ENCODE results near the gene POGZ.
A peak's percentile ranks its signal among the peaks of the same experiment; 100 is the strongest.
"Not testable (repeated sequence)": the region's sequence is repeated elsewhere in the genome, so short reads cannot be mapped to it uniquely, and the experiment has no call there.

The POGZ gene

DNA sequence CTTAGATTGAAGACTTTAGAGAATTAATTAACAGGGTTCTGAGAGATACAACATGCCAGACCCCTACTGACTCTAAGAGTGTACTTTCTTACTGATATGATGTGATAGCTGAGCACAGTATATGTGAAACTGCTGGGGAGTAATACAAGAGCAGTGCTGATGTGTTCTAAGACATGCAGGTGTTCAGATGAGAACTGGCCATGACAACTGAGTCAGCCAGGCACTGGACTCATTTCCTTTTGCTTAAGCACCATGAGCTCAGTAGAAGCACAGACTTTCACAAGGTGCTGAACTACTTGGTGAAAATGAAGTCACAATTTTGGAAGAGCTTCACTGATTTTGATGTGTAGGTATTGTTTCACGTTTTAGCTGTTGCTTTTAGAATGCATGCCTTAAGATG lies 15.9 kb upstream of the POGZ start:
- DNase-seq: no peak

DNA sequence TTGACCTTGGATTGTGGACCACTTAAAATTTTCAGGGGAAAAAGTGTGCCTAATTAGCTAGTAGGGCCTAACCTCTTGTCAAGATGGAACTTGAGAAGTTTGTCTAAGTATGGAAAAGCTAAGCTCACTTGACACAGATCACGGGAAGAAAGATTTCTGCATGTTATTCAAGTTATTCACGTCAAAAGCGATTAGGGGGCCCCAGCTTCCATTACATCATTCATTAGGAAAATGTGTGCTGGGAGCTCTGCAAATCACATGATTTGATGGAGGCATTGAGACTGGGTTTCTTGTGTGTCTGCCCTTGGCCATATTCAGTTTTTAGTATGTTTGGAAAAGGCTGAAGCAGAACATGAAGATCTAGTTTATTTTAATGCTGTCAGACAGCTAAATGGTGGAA lies 15.5 kb upstream of the POGZ start:
- no peak for DNase-seq

DNA sequence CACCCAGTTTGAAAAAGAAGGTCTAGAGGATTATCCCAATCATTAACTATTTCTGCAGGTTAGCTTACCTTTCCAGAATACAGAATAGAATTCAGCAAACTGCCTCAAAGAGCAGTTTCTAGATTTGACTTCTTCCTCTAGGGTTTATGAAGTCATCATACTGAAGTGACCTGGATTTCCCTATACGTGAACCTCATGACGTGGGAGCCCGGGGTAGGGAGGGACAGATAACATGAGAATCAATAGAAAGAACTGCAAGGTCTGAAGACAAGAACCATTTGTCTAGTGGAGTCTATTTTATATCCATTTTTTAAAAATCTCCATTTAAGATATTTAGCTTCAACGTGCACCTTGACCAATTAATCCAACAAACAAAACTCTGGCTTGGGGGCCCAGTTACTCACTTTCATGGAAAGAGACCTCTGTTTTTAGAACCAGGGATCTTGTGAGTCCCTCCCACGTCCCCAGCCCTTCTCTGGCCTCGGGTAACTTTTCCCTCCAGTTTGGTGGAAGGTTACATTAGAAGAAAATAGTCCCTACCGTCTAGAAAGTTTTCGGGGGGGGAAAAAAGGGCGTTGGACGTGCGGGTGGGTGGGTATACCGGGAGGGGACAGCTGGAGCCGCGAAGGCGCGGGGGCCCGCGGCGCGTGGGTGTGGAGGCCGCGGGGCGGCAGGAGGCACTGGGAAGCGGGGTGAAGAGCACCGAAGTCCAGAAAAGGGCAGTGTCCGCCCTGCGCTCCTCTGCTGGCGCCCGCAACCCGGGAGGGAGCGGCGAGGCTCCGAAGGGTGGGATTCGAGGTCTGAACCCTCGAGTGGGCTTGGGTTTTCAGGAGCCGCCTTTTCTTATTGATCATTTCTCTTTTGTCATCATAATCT lies 13.8 kb upstream of the POGZ start:
- DNase-seq: no peak

DNA sequence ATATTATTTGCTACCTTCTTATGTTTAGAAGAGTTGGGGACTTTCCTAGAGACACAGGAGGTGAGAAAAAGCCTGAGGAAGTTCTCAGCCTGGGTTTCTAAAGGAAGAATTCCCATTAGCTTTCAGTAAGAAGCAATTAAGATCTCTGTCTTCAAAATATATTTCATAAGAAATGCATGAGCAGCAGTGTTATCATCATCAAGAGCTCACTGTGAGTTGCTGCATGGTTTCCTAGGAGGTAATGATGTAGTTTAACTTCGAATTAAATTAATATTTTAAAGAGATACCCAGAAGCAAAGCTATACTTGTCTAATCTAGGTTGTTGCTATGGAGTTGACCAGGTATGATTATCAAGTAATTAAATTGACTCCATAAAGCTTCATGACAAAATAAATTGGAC lies 5.7 kb upstream of the POGZ start:
- no peak for DNase-seq

DNA sequence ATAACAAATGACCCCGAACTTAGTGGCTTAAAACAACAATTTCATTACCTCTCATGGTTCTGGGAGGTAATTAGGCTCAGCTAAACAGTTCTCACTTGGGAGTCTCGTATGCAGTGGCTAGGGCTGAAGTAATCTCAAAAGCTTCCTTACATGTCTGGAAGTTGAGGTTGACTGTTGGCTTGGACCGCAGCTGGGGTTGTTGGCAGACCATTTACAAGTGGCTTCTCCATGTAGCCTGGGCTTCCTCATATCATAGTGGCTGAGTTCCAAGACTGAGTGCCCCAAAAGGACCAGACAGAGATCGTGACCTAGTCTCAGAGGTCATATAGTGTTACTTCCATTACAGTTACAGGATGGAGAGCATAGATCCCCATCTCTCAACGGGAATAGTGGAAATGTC lies 2.4 kb upstream of the POGZ start:
- no peak for DNase-seq

DNA sequence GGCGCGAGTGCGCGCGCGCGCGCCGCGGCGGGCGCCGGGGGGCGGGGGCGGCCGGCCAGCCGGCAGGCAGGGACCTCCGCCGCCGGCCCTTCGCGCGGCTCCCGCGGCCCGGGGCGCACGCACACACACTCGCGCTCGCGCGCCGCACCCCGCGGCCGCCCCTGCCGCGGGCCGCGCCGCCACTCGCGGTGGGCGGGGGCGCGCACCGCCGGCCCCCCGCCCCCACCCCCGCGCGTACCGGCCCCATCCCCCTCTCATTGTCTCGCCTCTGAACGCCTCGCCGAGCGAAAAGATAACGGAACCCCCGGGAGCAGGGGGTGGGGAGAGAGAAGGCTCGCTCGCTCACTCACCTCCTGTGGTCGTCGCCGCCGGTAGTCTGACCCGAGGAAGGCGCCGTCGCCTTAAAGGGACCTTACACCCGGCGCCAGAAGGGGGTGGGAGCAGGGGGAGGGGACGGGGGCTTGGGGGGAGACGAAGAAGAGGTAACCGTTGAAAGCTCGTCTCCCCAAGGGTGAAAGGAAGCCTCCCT lies 428 bp downstream of the POGZ start:
- DNase-seq: no peak

DNA sequence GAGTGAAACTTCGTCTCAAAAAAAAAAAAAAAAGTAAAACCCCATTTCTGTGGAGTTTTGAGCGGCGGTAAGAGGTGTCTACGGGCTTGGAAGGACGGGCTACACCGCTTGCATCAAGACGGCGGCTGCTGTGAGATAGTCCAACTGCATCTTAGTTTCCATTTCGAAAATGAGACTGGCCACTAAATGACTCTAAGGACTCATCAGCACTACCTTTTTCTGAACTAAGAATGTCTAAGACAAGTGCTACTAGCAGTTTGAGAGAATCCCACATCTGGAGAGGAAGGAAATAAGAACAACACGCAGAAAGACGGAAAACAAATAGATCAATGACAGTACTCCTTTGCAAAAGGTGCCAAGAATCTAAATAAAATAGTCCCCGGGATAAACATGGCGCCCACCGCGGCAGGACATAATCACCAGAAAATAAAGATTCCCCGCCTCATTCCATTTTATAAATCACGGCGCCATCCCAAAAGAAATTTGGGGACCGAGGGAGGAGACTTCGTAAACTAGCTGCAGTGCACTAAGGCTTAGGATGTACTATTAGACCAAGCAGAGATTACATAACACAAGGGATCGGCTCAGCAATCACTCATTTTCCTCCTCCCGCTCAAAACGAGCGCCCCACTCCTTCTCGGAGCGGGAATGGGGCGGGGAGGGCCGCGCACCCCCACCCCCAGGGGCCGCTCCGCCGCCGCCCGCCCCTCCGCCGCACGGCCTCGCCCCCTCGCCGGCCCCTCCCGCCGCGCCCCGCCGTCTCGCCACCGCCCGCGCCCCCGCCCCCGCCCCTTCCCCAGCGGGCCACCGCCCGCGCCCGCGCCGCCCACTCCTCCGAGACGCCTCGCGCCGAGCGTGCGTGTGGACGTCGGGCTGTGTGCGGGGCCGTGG lies 1.1 kb downstream of the POGZ start:
- DNase-seq: peak; percentile 39

DNA sequence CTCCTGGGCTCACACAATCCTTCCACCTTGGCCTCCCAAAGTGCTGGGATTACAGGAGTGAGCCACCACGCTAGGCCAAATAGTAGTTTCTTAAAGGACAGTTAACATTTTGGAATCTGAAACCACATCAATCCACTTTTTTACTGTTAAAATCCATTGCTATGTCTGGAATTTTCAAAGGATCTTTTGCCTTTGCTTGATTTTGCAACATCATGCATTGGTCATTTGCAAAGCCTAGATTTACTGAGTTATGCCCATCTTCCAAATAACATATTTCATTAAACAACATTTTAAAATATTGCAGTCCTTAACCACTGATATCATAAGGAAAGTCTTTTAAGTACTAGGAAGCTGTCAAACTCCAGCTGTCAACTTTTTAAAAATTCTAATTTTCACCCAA lies 3.3 kb downstream of the POGZ start:
- no peak for DNase-seq

DNA sequence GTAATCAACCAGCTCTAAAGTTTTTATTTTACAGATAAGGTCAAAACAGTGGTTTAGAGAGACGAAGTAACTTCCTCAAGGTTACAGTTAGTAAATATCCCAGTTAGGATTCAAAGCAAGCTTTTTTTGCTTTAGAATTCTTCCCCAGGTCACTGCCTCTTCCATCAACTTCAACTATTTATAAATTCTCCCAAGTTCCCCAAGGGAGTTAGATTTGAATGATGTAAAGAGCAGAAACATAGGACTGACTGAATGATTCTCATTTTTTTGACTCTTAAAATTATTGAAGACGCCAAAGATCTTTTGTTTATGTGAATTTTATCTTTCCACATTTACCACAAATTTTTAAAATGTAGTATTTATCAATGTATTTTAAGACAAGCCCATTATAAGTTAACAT lies 4.1 kb downstream of the POGZ start:
- no peak for DNase-seq

DNA sequence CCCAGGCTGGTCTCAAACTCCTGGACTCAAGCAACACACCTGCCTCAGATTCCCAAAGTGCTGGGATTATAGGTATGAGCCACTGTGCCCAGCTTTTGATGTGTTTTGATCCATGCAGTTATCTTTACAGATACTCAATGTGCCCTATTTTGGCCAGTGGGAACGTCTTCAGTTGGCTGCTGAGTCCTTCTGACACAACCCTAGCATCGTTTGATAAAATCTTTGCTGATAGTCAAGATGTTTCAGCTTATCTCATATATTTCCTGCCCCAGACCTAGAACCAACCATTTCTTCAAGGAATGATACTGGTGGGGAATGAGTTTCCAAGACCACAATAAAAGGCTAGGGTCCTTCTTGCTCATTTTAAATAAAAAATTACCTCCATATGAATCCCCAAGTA lies 11.6 kb downstream of the POGZ start:
- DNase-seq: no peak

DNA sequence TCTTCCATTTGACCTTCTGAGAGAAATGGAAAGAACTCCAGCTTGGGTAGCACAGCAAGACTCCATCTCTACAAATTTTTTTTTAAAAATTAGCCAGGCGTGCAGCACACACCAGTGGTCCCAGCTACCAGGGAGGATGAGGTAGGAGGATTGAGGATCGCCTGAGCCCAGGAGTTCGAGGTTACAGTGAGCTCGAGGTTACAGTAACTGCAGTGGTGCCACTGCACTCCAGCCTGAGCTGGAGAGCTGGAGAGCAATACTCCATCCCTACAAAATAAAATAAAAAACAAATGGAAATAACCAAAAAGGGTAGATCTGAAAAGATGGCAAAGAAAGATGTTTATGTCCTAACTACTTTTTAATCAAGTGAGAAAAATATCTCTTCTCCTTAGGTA lies 14.5 kb downstream of the POGZ start:
- no peak for DNase-seq

DNA sequence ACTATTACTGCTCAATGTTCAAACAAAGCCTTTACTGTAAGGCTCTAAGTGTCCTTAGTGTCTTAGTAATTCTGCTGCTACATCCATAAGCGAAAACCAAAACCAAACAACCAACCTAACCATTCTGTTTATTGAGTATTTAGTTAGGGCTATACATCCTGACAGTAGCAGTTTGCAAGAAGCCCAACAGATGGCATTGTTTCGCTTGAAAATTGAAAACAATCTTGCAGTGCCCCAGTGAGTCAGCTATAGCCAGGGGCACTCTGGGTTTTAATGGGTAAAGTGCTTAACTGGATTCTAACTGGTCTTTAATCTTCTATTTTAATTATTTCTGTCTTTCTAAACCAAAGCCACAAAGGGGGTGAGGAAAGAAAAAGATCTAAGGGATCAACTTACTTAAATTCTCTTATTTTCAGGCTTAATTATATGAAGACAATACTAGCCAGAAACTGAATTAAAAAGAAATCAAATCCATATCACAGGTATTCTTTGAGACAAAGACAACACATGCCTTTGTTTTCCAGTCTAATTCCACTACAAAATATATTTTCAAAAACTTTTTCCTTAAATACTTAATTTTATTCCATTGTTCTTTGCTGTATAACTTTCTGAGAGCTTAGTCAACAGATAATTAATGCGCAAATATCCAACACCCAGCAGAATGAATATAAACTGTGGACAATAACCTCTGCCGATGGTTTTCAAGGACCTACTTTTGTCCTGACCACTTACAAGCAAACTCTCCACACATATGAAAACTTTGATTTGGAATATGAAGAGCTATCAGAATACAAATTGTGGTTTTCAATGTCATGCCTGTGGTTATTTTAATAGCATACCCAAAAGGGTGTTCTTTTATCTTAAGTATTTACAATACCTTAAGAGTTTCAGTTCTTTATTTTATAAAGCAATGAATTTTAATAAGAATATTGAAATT lies 15.2 kb downstream of the POGZ start:
- DNase-seq: peak; percentile 37

DNA sequence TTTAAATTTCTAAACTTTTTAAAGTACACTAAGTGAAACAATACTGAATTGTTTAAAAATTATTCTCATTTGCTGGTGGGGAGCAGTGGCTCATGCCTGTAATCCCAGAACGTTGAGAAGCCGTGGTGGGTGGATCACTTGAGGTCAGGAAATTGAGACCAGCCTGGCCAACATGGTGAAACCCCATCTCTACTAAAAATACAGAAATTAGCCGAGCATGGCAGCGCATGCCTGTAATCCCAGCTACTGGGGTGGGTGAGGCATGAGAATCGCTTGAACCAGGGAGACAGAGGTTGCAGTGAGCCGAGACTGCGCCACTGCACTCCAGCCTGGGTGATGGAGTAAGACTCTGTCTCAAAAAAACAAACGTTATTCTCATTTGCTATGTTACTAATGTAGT lies 21.9 kb downstream of the POGZ start:
- not testable (repeated sequence) for DNase-seq

DNA sequence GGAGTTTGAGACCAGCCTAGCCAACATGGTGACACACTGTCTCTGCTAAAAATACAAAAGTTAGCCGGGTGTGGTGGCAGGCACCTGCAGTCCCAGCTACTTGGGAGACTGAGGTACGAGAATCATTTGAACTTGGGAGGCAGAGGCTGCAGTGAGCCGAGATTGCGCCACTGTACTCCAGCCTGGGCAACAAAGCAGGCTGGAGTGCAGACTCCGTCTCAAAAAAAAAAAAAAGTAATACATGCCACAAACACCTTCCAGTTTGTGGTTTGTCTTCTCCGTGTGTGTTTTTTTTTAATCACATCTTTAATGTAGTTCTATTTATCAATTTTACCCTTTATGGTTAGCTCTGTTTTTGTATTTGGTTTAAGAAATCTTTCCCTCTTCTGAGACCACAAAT lies 22.3 kb downstream of the POGZ start:
- no peak for DNase-seq

DNA sequence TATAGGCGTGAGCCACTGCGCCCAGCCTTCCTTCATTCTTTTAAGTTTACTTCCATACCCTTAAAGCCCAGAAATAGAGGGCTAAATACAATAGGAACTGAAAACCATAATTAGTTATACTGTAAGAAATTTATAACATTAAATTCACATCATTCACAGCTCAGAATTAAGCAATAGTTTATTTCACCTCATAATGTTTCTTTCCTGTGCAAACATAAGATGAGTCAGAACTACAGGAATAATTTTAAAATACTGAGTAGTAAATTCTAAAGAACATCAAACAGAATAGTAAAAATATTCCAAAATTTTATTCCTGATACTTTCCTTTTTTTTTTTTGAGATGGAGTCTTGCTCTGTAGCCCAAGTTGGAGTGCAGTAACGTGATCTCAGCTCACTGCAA lies 24.1 kb downstream of the POGZ start:
- no peak for DNase-seq

DNA sequence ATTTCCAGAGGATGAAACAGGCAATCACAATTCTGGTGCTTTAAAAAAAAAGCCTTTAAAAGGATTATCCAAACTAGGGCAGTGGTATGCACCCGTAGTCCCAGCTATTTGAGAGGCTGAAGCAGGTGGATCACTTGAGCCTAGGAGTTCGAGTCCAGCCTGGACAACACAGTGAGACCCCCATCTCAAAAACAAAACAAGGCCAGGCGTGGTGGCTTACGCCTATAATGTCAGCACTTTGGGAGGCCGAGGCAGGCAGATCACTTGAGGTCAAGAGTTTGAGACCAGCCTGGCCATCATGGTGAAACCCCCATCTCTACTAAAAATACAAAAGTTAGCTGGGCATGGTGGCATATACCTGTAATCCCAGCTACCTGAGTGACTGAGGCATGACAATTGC lies 25.5 kb downstream of the POGZ start:
- not testable (repeated sequence) for DNase-seq

DNA sequence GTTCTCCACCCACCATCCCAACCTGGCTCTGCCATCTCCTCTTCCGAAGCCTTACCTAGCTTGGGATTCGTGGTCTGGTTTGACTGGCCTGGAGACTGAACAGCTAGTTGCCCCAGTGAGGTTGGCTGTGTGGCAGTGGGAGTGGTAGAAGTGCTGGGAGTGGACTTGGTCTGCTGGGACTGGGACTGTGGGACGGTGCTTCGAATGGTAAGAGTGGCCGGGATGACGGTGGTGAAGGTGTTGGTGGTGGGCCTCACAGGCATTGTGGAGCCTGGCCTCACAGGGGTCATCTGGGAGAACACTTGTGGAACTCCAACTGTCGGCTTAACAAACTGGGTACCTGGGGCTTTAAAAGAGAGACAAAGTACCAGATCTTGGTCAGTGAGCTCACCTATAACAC lies 31.2 kb downstream of the POGZ start:
- no peak for DNase-seq

DNA sequence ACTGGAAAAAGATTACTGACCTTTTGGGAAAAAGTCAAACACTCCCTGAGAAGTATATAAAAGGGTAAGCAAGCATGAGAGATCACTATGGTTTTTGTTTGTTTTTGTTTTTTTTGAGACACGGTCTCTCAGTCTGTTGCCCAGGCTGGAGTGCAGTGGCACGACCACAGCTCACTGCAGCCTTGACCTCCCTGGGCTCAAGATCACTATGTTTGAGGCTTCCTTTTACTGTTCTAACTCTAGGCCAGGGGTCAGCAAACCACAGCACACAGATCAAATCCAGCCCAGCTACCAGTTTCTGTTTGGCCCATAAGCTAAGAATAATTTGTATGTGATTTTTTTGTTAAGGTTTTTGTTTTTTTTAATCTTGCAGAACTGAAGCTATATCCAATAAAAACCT lies 34.2 kb downstream of the POGZ start:
- no peak for DNase-seq

DNA sequence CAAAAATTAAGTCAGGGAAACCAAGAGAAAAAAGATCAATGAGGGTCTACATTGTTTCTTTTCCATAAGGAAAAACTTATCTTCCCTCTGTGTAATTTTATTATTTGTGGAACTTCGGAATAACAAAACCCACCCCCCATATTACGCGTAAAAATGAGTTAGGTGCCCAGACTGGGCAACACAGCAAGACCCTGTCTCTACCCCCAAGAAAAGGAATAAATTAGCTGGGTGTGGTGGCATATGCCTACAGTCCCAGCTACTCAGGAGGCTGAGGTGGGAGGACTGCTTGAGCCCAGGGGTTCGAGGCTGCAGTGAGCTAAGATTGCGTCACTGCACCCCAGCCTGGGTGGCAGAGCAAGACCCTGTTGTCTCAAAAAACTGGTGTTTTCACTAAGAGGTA lies 39.5 kb downstream of the POGZ start:
- no peak for DNase-seq

DNA sequence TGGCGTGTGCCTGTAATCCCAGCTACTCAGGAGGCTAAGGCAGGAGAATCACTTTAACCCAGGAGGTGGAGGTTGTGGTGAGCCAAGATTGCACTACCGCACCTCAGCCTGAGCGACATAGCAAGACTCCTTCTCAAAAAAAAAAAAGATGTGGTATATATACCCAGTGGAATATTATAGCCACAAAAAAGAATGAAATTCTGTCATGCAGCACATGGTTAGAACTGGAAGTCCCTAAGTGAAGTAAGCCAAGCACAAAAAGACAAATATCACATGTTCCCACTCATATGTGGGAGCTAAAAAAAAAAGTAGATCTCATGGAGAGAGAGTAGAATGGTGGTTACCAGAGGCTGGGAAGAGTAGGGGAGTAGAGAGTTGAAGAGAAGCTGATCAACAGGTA lies 41.2 kb downstream of the POGZ start:
- no peak for DNase-seq

DNA sequence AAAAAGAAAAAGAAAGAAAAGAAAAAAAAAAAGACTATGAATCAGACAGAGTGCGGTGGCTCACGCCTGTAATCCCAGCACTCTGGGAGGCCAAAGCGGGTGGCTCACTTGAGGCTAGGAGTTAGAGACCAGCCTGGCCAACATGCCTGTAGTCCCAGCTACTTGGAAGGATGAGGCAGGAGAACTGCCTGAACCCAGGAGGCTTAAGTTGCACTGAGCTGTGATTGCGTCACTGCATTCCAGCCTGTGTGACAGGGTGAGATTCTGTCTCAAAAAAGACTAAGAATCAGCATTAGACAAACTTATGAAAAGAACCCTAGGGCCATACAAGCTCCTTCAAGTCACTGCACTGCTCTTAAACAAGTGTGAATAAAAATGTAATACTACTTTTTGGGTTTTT lies 43.1 kb downstream of the POGZ start:
- no peak for DNase-seq

DNA sequence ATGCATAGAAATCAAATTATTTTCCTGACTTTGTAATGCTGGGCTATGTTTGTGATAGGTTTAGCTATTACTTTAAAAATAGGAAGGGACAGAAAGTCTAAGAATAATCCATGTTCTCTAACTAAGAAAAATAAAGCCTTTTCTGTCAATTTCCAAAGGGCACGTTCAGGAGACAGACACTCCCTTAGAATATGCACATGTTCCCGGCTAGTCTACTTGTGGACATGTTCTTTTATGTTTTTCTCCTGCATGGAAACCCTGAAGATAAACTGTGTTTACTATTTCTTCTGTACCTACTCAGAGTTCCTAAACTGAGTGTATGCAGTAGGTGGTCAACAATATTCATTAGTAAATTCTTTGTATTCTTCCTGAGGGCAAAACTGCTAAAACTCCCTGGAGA lies 47.4 kb downstream of the POGZ start:
- no peak for DNase-seq

DNA sequence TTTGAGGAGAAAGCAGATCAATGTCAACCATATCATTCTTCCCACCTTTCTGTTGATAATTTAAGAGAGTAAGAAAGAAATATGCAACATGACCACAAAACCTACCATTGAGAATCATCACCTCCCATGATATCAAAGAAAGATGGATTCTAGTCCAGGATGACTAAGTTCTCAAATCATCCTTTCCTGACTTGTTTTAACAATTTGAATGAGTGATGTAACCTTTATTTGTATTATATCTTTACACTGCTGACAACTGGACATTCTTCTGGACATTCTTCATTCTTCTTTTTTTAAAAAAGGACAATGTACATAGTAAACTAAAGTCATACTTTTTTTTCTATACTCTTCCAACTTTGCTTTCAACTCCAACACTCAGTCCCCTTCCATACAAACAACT lies 50.4 kb downstream of the POGZ start:
- DNase-seq: no peak

All from NCI-H2081 treated with DMSO at 0.1 percent for 48 hours (cell line).